Measurements from ENCODE around the gene GTPBP3. TPM values are rescaled to one million over a fixed set of nuclear protein-coding genes. Genes with fewer than 3 reads are reported as not detected.

GTPBP3 gene
- total and polyA plus RNA-seq, 9 of the 15 experiments (the other 6 are each of a cell fraction or from before 2014, with no cell fraction given), result 4.9 to 124 (median 22.6) TPM

DNA sequence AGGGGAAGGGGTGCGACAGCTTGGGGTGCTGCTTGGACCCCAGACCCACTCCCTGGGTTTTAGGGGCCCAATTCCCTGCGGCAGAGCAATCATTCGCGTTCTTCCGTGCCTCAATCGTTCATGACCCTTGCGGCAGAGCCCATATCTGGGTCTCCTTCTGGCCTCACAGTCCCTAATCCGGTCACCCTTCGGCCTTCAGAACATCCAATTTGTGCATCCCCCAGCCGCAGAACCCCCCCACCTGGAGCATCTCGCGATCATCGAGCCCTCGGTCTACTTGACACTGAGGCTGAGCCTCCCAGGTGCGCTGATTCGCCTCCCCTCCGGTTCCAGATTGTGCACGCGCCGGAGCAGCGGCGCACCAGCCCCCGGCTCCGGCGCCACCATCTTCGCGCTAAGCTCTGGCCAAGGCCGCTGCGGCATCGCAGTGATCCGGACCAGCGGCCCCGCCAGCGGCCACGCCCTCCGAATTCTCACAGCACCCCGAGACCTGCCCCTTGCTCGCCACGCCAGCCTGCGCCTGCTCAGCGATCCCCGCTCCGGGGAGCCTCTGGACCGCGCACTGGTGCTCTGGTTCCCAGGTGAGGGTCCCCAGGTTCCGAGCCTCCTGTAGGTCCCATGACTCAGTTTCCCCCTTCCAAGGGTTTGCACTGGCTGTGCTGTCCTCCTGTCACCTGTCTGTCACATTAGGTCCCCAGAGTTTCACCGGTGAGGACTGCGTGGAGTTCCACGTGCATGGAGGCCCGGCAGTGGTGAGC lies 501 bp downstream of the GTPBP3 start (continued):
- TF ChIP-seq MEF2D (tag; conservative IDR thresholded peaks at IDR 0.05; ENCODE audit: low read depth), result no peak
- TF ChIP-seq, protein P1, sequence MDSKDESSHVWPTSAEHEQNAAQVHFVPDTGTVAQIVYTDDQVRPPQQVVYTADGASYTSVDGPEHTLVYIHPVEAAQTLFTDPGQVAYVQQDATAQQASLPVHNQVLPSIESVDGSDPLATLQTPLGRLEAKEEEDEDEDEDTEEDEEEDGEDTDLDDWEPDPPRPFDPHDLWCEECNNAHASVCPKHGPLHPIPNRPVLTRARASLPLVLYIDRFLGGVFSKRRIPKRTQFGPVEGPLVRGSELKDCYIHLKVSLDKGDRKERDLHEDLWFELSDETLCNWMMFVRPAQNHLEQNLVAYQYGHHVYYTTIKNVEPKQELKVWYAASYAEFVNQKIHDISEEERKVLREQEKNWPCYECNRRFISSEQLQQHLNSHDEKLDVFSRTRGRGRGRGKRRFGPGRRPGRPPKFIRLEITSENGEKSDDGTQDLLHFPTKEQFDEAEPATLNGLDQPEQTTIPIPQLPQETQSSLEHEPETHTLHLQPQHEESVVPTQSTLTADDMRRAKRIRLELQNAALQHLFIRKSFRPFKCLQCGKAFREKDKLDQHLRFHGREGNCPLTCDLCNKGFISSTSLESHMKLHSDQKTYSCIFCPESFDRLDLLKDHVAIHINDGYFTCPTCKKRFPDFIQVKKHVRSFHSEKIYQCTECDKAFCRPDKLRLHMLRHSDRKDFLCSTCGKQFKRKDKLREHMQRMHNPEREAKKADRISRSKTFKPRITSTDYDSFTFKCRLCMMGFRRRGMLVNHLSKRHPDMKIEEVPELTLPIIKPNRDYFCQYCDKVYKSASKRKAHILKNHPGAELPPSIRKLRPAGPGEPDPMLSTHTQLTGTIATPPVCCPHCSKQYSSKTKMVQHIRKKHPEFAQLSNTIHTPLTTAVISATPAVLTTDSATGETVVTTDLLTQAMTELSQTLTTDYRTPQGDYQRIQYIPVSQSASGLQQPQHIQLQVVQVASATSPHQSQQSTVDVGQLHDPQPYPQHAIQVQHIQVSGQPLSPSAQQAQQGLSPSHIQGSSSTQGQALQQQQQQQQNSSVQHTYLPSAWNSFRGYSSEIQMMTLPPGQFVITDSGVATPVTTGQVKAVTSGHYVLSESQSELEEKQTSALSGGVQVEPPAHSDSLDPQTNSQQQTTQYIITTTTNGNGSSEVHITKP (IDR thresholded peaks at IDR 0.05; ENCODE audit: partially characterized antibody), result no peak
- TF ChIP-seq RBM15 (IDR thresholded peaks at IDR 0.05; ENCODE audit: insufficient read depth, low read length), result no peak
- TF ChIP-seq KAT7 (CRISPR knock-in tag; IDR thresholded peaks at IDR 0.05; ENCODE audit: borderline replicate concordance), result 0 out of 2 replicates have a peak, but pooled peaks have one; percentile 59
- TF ChIP-seq RBM25 (IDR thresholded peaks at IDR 0.05; ENCODE audit: low read depth, low read length, severe bottlenecking), result no peak
- TF ChIP-seq, protein P2, sequence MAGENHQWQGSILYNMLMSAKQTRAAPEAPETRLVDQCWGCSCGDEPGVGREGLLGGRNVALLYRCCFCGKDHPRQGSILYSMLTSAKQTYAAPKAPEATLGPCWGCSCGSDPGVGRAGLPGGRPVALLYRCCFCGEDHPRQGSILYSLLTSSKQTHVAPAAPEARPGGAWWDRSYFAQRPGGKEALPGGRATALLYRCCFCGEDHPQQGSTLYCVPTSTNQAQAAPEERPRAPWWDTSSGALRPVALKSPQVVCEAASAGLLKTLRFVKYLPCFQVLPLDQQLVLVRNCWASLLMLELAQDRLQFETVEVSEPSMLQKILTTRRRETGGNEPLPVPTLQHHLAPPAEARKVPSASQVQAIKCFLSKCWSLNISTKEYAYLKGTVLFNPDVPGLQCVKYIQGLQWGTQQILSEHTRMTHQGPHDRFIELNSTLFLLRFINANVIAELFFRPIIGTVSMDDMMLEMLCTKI (IDR thresholded peaks at IDR 0.05; ENCODE audit: partially characterized antibody), result no peak
- TF ChIP-seq NR4A1 (CRISPR knock-in tag; IDR thresholded peaks at IDR 0.05), result 0 out of 2 replicates have a peak, but pooled peaks have one; percentile 32
- TF ChIP-seq NR4A1 (tag; IDR thresholded peaks at IDR 0.05), result no peak
- TF ChIP-seq, protein P3, sequence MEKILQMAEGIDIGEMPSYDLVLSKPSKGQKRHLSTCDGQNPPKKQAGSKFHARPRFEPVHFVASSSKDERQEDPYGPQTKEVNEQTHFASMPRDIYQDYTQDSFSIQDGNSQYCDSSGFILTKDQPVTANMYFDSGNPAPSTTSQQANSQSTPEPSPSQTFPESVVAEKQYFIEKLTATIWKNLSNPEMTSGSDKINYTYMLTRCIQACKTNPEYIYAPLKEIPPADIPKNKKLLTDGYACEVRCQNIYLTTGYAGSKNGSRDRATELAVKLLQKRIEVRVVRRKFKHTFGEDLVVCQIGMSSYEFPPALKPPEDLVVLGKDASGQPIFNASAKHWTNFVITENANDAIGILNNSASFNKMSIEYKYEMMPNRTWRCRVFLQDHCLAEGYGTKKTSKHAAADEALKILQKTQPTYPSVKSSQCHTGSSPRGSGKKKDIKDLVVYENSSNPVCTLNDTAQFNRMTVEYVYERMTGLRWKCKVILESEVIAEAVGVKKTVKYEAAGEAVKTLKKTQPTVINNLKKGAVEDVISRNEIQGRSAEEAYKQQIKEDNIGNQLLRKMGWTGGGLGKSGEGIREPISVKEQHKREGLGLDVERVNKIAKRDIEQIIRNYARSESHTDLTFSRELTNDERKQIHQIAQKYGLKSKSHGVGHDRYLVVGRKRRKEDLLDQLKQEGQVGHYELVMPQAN (IDR thresholded peaks at IDR 0.05; ENCODE audit: borderline replicate concordance), result 0 out of 2 replicates have a peak, but pooled peaks have one; percentile 21
- TF ChIP-seq DPF2 (IDR thresholded peaks at IDR 0.05), result no peak
- no peak for TF ChIP-seq SMAD2 (IDR thresholded peaks at IDR 0.05; ENCODE audit: low read depth, low read length)
- no peak for TF ChIP-seq SETDB1 (IDR thresholded peaks at IDR 0.05; ENCODE audit: low read length)
- TF ChIP-seq, protein P4, sequence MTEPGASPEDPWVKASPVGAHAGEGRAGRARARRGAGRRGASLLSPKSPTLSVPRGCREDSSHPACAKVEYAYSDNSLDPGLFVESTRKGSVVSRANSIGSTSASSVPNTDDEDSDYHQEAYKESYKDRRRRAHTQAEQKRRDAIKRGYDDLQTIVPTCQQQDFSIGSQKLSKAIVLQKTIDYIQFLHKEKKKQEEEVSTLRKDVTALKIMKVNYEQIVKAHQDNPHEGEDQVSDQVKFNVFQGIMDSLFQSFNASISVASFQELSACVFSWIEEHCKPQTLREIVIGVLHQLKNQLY (CRISPR knock-in tag; conservative IDR thresholded peaks at IDR 0.05), result 0 out of 4 replicates have a peak, but pooled peaks of 1 of the 2 experiments have one; percentile 76
- TF ChIP-seq, protein P5, sequence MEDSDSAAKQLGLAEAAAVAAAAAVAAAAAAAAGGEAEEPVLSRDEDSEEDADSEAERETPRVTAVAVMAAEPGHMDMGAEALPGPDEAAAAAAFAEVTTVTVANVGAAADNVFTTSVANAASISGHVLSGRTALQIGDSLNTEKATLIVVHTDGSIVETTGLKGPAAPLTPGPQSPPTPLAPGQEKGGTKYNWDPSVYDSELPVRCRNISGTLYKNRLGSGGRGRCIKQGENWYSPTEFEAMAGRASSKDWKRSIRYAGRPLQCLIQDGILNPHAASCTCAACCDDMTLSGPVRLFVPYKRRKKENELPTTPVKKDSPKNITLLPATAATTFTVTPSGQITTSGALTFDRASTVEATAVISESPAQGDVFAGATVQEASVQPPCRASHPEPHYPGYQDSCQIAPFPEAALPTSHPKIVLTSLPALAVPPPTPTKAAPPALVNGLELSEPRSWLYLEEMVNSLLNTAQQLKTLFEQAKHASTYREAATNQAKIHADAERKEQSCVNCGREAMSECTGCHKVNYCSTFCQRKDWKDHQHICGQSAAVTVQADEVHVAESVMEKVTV (CRISPR knock-in tag; IDR thresholded peaks at IDR 0.05), result no peak
- TF ChIP-seq, protein P6, sequence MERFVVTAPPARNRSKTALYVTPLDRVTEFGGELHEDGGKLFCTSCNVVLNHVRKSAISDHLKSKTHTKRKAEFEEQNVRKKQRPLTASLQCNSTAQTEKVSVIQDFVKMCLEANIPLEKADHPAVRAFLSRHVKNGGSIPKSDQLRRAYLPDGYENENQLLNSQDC (CRISPR knock-in tag; IDR thresholded peaks at IDR 0.05), result 0 out of 2 replicates have a peak, but pooled peaks have one; percentile 1
- no peak for TF ChIP-seq ZNF41 (CRISPR knock-in tag; conservative IDR thresholded peaks at IDR 0.05)
- TF ChIP-seq MBD2 (IDR thresholded peaks at IDR 0.05; ENCODE audit: borderline replicate concordance, low read depth), result no peak; the same call in 1 of the 2 replicates
